Breast epithelium (tissue), 4 donors: Measurements from ENCODE around the gene FHAD1. TPM values are rescaled to one million over a fixed set of nuclear protein-coding genes. Genes with fewer than 3 reads are reported as not detected.

Experiments
- DNase-seq, 2 donors: peaks; one replicate each; pipeline ENCODE4 v3.0.0-alpha.2; 2019; ENCODE audit warnings: low spot score in 2 of 2
- H3K27ac ChIP-seq, 2 donors: fragments of 200-600 bp; sonication (generic) in 1 of 2; one replicate each; pipeline ENCODE4 v1.5.1; 2016 to 2019; ENCODE audit warnings: mild to moderate bottlenecking in 1 of 2
- H3K27me3 ChIP-seq, 2 donors: fragments of 200-600 bp; sonication (generic) in 1 of 2; one replicate each; pipeline versions ENCODE4 v1.5.1 to v1.6.0; 2017 to 2019; ENCODE audit warnings: control low read depth in 1 of 2, mild to moderate bottlenecking in 1 of 2
- H3K36me3 ChIP-seq: fragments of 200-600 bp; one replicate; pipeline ENCODE4 v1.5.1; 2019
- H3K4me1 ChIP-seq, 2 donors: fragments of 200-600 bp; sonication (generic); one replicate each; pipeline ENCODE4 v1.5.1; 2016 to 2019; ENCODE audit warnings: control low read depth in 1 of 2
- H3K4me3 ChIP-seq, 3 donors: fragments of 200-600 bp; sonication (generic); 1 replicate in 2 of 3; 2 replicates in 1 of 3; pipeline ENCODE4 v1.5.1; 2016 to 2019; ENCODE audit warnings: mild to moderate bottlenecking in 3 of 3, moderate library complexity in 2 of 3
- H3K9me3 ChIP-seq, 2 donors: fragments of 200-600 bp; sonication (generic) in 1 of 2; one replicate each; pipeline ENCODE4 v1.5.1; 2016 to 2019; ENCODE audit warnings: control low read depth in 1 of 2
- POLR2A ChIP-seq: fragments of 450-650 bp; IDR thresholded peaks from one replicate; pipeline ENCODE4 v1.6.1; 2016; ENCODE audit warnings: antibody characterized with exemption, mild to moderate bottlenecking, moderate library complexity
- POLR2AphosphoS5 ChIP-seq, 3 donors: sonication (generic); formaldehyde crosslinking; IDR thresholded peaks; one replicate each; pipeline ENCODE4 v1.6.1; 2017; ENCODE audit warnings: antibody characterized with exemption in 3 of 3
- intact Hi-C: fragments of 100-400 bp; cut with DNase I; formaldehyde crosslinking; loops from one replicate; pipeline ENCODE4 v1.15.1; 2023; ENCODE audit warnings: low total_unique reads
- total RNA-seq, 3 donors: library from RNA; depleted of rRNA; stranded (reverse); fragments of >200 nt; gene quantifications; one replicate each; pipeline ENCODE4 v1.1.0, GENCODE V29; 2016
- TF ChIP-seq, protein P1 (sequence below), 3 donors: fragments of 450-650 bp; IDR thresholded peaks; one replicate each; pipeline ENCODE4 v1.5.1; 2016 to 2017; ENCODE audit warnings: antibody characterized with exemption in 3 of 3, mild to moderate bottlenecking in 3 of 3, moderate library complexity in 3 of 3

Gene FHAD1
- total RNA-seq, 3 donors from 2014 or later = 1.0 to 2.3 TPM; not detected in 1

DNA sequence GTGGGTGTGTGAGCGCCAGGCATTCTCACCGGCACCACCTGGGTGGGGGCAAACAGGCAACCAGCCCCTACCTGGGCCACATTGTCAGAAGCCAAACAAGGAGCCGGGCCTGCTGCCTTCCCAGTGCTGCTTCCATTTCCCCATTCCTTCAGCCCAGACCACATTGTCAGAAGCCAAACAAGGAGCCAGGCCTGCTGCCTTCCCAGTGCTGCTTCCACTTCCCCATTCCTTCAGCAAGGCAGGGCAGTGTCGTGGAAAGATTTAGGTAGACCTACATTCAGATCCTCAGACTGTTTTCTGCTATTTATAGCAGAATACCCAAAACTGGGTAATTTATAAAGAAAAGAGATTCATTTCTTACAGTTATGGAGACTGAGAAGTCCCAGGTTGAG, 115.7 kb downstream of the FHAD1 start:
- Histone ChIP-seq H3K36me3 (no peaks in the 10 kb centered on the region), H3K9me3 (no peaks in the 10 kb centered on the region), H3K27me3 (no peaks in the 10 kb centered on the region), H3K27ac (no peak overlapping the region), H3K4me1 (no peaks in the 10 kb centered on the region), H3K4me3 (no peak overlapping the region)
- TF ChIP-seq, protein P1, sequence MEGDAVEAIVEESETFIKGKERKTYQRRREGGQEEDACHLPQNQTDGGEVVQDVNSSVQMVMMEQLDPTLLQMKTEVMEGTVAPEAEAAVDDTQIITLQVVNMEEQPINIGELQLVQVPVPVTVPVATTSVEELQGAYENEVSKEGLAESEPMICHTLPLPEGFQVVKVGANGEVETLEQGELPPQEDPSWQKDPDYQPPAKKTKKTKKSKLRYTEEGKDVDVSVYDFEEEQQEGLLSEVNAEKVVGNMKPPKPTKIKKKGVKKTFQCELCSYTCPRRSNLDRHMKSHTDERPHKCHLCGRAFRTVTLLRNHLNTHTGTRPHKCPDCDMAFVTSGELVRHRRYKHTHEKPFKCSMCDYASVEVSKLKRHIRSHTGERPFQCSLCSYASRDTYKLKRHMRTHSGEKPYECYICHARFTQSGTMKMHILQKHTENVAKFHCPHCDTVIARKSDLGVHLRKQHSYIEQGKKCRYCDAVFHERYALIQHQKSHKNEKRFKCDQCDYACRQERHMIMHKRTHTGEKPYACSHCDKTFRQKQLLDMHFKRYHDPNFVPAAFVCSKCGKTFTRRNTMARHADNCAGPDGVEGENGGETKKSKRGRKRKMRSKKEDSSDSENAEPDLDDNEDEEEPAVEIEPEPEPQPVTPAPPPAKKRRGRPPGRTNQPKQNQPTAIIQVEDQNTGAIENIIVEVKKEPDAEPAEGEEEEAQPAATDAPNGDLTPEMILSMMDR (IDR thresholded peaks at IDR 0.05) = no peak
- TF ChIP-seq POLR2A (no peak), POLR2AphosphoS5 (IDR thresholded peaks at IDR 0.05) (no peak)
- DNase-seq = no peak
- intact Hi-C loops = no loop called here

DNA sequence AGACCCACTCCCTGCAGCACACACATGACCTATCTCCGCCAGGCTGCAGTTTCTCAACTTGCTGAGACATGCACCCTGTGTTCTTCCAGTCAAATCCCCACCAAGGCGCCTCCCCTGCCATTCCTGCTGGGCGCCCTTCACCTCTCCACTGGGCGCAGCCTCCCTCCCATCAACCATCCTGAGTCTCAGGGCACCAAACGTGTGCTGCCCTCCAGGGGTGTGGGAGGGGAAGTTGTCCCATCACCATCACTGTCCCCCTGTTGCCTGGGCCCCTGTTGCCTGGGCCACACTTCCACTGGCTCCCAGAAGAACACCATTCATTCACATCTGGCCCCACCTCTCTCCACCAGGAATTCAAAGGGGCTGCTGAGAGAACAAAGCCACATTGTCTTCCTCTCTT, 117.7 kb downstream of the FHAD1 start:
- Histone ChIP-seq H3K4me3 (no peak overlapping the region), H3K4me1 (no peaks in the 10 kb centered on the region), H3K27ac (no peak overlapping the region), H3K27me3 (no peaks in the 10 kb centered on the region), H3K36me3 (no peaks in the 10 kb centered on the region), H3K9me3 (no peaks in the 10 kb centered on the region)
- TF ChIP-seq, protein P1 (IDR thresholded peaks at IDR 0.05) = no peak
- no peak for TF ChIP-seq POLR2AphosphoS5 (IDR thresholded peaks at IDR 0.05)
- TF ChIP-seq POLR2A = no peak
- DNase-seq = no peak
- intact Hi-C loops = no loop called here

DNA sequence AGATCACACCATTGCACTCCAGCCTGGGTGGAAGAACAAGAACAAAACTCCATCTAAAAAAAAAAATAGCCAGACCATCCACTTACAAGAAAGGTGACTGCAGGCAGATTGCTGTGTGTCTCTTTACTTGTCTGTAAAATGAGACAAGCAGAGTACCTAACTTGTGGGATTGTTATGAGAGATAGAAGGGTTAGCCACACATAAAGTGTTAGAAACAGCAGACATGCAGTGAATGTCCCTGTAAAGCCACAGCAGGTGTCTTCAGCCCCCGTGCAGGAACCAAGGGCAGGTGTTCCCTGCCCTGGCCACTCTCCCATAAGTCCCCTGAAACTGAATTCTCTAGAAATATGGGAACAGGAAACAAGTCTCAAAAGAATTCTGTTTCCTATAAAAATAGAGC, 121.9 kb downstream of the FHAD1 start:
- H3K27me3 ChIP-seq = no peaks in the 10 kb centered on the region
- no peaks in the 10 kb centered on the region for H3K4me1 ChIP-seq
- no peaks in the 10 kb centered on the region for H3K9me3 ChIP-seq
- intact Hi-C loops = no loop called here
- H3K4me3 ChIP-seq = no peak overlapping the region
- no peaks in the 10 kb centered on the region for H3K36me3 ChIP-seq
- DNase-seq = no peak
- TF ChIP-seq POLR2AphosphoS5 (IDR thresholded peaks at IDR 0.05) = no peak
- TF ChIP-seq, protein P1 (IDR thresholded peaks at IDR 0.05) = no peak
- TF ChIP-seq POLR2A = no peak
- no peak overlapping the region for H3K27ac ChIP-seq

DNA sequence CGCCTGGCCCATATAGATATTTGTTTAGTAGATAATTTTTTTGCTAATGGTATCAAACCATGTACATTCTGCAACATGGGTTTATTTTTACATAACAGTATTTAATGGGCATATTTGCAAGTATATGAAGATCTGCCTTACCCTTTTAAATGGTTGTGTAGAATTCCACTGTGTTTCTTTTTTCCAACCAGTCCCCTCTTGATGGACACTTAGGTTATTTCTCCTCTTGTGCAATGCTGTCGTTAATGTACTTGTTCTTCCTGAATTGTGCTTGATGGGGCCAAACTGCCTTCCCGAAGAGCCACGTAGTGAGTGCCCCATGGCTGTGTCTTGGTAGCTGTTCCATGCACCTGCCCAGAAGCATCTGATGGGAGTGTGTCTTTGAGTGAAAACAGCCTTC, 123.2 kb downstream of the FHAD1 start:
- H3K4me3 ChIP-seq = no peak overlapping the region
- TF ChIP-seq, protein P1 (IDR thresholded peaks at IDR 0.05) = no peak
- TF ChIP-seq POLR2A (no peak), POLR2AphosphoS5 (IDR thresholded peaks at IDR 0.05) (no peak)
- intact Hi-C loops = no loop called here
- H3K36me3 ChIP-seq = no peaks in the 10 kb centered on the region
- no peaks in the 10 kb centered on the region for H3K27me3 ChIP-seq
- H3K4me1 ChIP-seq = no peaks in the 10 kb centered on the region
- no peaks in the 10 kb centered on the region for H3K9me3 ChIP-seq
- DNase-seq = no peak
- no peak overlapping the region for H3K27ac ChIP-seq

DNA sequence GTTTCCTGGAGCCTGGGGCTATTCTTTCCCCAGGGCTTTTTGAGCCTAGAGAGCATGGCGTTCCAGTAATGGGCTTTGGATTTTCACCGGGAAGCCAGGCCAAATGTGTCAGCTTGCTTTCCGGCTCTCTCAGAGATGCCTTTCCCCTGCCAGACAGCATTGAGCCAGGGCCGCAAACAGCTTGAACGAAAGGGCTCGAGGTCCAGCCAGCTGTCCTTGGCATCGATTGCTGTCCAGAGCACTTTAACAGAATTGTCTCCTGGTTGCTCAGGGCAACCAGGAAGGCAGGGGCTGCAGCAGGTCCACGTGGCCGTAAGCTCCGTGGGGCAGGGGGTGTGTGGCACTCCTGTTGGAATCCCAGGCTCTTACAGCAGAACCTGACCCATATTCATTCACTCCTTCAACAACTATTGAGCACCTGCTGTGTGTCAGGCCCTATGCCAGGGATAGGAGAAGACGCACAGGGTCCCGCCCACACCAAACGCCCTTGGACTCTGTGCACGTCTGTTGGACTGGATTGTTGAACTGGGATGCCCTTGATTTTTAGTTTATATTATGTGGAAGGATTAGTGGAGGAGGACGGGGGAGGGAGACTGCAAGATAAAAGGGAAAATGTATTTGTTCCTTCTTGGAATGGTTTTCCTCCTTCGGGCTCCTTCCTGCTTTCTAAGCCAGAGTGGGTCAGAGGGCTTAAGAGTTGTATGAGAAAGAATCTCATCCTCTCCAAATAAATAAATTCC, 123.9 kb downstream of the FHAD1 start:
- Histone ChIP-seq H3K4me1 (no peaks in the 10 kb centered on the region), H3K36me3 (no peaks in the 10 kb centered on the region), H3K4me3 (no peak overlapping the region), H3K9me3 (no peaks in the 10 kb centered on the region), H3K27ac (no peak overlapping the region), H3K27me3 (no peaks in the 10 kb centered on the region)
- no peak for DNase-seq
- intact Hi-C loops = no loop called here
- TF ChIP-seq, protein P1 (IDR thresholded peaks at IDR 0.05) = no peak
- TF ChIP-seq POLR2A (no peak), POLR2AphosphoS5 (IDR thresholded peaks at IDR 0.05) (no peak)
